Measurements from ENCODE around the gene CTSK.

The CTSK gene

DNA sequence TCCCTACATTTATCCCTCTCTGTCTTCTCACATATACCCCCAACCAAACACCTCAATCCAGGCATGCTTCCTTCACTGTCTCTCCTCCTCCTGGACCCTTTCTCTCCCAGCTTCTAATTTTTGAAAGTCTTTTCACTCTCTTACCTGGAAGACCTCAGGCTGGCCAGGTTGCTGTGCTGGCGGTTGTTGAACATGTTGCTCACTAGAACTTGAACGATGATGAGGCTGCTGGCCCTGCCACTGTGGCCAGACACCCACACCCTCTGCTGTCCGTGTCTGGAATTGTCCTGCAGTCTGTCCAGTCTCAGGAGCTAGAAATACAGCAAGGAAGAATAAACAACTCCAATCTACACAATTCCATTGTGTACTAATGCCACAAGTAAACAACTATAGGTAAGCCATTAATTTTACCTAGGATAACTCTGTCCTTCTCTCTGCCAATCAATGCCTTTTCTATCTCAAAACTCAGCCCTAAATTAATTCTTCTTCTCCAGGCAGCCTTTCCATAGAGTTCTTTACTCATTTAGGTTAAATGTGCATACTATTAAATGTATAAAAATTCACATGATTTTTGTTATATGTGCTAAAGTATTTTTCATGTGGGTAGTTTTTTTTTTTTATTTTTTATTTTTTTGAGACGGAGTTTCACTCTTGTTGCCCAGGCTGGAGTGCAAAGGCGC, 5.1 kb upstream of the CTSK start:
- no peak overlapping the region for H3K4me3 ChIP-seq (replicated peaks; ENCODE audit: low read depth, low read length)
- TF ChIP-seq, protein P1, sequence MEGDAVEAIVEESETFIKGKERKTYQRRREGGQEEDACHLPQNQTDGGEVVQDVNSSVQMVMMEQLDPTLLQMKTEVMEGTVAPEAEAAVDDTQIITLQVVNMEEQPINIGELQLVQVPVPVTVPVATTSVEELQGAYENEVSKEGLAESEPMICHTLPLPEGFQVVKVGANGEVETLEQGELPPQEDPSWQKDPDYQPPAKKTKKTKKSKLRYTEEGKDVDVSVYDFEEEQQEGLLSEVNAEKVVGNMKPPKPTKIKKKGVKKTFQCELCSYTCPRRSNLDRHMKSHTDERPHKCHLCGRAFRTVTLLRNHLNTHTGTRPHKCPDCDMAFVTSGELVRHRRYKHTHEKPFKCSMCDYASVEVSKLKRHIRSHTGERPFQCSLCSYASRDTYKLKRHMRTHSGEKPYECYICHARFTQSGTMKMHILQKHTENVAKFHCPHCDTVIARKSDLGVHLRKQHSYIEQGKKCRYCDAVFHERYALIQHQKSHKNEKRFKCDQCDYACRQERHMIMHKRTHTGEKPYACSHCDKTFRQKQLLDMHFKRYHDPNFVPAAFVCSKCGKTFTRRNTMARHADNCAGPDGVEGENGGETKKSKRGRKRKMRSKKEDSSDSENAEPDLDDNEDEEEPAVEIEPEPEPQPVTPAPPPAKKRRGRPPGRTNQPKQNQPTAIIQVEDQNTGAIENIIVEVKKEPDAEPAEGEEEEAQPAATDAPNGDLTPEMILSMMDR (IDR thresholded peaks at IDR 0.05; ENCODE audit: low read depth, low read length, missing control alignments) = peak; percentile 88
- DNase-seq (ENCODE audit: extremely low read depth, low read depth) = peak; percentile 53

GRCh38 chr1:150810958-150811659, 3.0 kb upstream of the CTSK start:
- DNase-seq (ENCODE audit: extremely low read depth, low read depth) = no peak
- TF ChIP-seq, protein P1 (IDR thresholded peaks at IDR 0.05; ENCODE audit: low read depth, low read length, missing control alignments) = no peak
- H3K4me3 ChIP-seq (replicated peaks; ENCODE audit: low read depth, low read length) = no peak overlapping the region

GRCh38 chr1:150809651-150810050, 1.6 kb upstream of the CTSK start:
- H3K4me3 ChIP-seq (replicated peaks; ENCODE audit: low read depth, low read length) = no peak overlapping the region
- TF ChIP-seq, protein P1 (IDR thresholded peaks at IDR 0.05; ENCODE audit: low read depth, low read length, missing control alignments) = no peak
- DNase-seq (ENCODE audit: extremely low read depth, low read depth) = peak; percentile 71

DNA sequence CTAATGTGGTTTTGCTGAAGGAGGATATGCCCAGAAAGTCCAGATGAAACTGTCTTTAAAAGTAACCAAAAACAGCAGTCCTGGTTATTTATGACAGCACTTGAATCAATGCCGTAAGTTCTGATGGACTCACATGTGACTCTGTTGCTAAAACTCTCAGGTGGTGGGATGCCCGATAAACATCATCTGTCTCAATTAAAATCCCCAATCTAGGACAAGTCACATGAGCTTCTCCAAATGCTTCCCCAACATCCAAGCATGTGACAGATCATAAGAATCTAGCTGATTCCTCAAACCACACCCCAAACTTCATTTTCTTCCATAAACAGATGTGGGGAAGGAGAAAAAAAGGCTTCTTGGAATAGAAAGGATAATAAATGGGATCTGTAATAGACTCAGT, 786 bp upstream of the CTSK start:
- TF ChIP-seq, protein P1 (IDR thresholded peaks at IDR 0.05; ENCODE audit: low read depth, low read length, missing control alignments) = no peak
- peak overlapping the region; percentile 53 for H3K4me3 ChIP-seq (replicated peaks; ENCODE audit: low read depth, low read length)
- DNase-seq (ENCODE audit: extremely low read depth, low read depth) = peak; percentile 43

DNA sequence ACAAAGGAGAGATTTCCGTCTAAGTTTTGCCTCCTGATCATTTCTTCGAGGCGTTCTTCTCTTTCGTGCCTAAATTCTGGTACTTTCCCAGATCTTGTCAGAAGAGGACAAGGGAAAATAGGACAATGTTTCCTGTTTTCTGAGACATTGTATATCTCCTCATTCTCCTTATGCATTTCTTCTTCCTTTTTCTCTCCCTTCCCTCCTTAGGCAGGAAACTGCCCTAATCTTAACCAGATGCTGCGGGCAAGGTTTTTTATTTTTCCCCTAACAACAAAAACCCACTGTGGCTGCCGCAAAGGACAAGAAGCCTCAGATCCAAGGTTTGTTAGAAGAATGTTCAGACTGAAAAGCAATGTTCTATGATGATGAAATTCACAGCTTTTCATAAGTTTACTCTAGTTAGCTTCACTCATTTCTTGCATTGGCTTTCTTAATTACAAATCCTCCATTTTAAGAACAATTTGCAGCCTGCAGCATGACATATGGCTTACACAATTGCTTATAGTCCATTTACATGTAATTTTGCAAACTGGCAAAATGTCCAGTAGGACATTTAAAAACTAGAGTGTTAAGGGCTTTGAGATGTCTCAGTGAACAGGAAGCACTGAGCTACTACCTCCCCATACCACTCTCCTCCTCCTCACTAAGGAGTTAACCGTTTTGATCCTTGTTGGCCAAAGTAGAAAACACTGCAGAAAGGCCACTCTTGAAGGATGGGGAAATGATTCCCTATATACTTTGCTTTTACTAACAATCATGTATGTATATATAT, 624 bp downstream of the CTSK start:
- H3K4me3 ChIP-seq (replicated peaks; ENCODE audit: low read depth, low read length) = peak overlapping the region; percentile 53
- TF ChIP-seq, protein P1 (IDR thresholded peaks at IDR 0.05; ENCODE audit: low read depth, low read length, missing control alignments) = no peak
- DNase-seq (ENCODE audit: extremely low read depth, low read depth) = no peak

- TF ChIP-seq, protein P1 (IDR thresholded peaks at IDR 0.05; ENCODE audit: low read depth, low read length, missing control alignments) = no peak
- DNase-seq (ENCODE audit: extremely low read depth, low read depth) = no peak
- H3K4me3 ChIP-seq (replicated peaks; ENCODE audit: low read depth, low read length) = peak overlapping the region; percentile 53; the same call in 1 of the 2 replicates
Measured at GRCh38 chr1:150805899-150806298, 2.2 kb downstream of the CTSK start.

Measured in HFF-Myc (cell line).